HG03460 (cell line): ENCODE data around the gene ATP6V1E1.
"Not testable (repeated sequence)": the region's sequence is repeated elsewhere in the genome, so short reads cannot be mapped to it uniquely, and the experiment has no call there.

ENCODE experiments used
- ATAC-seq: cut with Tn5 transposase; IDR thresholded peaks from one replicate; pipeline ENCODE4 v1.9.1; 2021; ENCODE audit not compliant: unreplicated experiment

The ATP6V1E1 gene

DNA sequence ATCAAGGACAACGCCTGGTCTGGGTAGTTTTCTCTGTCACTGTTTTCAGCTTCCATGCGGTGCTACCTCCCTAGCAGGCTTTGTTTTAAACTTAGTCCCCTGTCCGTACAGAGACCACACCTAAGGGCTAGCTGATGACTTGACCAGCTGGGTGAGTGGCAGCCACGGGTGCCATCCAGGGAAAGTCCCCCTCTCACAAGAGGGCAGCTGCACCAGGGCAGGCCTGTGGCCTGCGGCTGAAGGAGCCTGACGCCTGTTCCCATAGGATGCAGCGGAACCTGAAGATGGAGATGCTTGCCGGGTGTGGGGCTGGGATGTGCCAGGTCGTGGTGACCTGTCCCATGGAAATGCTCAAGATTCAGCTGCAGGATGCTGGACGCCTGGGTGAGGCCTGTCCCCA is 45.4 kb downstream of the ATP6V1E1 start:
- no peak for ATAC-seq

DNA sequence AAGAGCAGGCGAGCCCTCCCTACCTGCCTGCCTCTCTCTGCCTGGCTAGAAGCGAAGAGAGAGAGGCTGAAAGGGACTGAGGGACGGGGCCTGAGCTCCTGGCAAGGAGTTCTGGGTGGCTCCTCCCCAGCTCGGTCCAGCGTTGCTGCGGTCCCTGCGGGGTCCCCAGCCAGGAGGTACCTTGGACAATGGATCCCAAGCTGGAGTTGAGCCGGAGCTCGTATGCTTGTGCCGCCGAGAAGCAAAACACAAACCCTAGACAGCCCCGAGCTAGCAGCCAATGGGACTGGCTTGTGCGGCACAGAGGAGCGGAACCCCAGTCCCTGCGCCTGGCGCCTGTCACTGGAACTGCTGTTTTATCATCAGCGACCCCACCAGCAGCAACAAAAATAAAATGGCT is 46.9 kb downstream of the ATP6V1E1 start:
- no peak for ATAC-seq

DNA sequence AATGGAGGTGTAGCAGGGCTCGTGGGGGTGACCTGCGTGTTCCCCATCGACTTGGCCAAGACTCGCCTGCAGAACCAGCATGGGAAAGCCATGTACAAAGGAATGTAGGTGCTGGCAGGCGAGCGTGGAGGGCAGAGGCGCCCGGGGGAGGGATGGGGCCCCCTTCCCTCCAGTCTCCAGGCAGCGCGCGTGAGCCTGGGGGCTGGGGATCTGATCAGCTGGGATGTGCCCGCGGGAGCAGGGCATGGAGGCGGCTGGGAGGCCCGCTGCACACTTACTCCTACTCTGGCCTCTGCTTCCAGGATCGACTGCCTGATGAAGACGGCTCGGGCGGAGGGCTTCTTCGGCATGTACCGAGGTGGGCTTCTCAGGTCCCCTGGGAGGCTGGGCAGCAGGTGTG is 47.5 kb downstream of the ATP6V1E1 start:
- no peak for ATAC-seq

DNA sequence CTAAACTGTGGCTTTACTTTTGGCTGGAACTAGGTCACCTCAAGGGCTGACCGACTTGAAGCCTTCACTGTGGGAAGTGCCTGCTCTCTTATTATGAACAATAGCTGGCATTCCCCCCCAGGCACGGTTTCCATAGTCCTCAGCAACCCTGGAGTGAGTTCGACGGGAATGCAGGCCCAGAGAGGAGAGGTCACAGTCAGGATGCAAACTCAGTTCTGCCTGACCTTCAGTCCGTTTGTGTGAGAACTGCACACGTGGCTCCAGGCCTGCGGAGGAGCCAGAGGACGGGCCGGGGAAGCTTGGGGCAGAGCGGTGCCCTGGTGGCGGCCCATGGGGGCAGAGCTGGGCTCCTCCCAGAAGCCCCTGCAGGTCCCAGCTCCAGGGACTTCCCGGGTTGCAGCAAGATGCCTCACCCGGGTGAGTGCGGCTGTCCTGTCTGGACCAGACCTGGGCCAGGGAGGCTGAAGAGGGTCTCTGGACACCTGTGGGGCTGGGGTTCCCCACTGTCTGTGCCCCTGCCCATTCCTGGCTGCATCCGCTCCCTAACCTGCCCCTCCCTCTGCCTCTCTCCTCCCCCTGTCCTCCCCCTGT is 48.0 kb downstream of the ATP6V1E1 start:
- no peak for ATAC-seq

DNA sequence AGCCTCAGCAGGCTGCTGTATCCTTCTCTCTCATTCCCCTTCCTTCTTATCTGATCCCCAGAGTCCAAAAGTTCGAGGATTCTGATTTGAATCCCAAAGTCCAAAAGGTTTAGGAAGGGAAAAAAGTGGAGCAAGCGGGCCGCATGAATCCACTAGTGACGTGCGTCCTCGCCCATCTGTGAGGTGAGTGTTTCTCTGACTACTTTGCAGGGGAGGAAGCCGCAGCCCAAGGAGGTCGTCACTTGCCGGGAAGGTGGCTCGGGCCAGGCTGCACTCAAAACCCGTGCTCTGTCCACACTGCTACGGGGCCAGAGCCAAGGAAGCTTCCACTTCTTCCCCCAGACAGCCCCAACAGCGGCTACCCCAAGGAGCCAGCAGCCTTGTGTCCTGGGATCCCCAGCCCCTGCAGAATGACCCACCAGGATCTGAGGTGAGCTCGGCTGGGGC is 49.0 kb downstream of the ATP6V1E1 start:
- ATAC-seq, result no peak

DNA sequence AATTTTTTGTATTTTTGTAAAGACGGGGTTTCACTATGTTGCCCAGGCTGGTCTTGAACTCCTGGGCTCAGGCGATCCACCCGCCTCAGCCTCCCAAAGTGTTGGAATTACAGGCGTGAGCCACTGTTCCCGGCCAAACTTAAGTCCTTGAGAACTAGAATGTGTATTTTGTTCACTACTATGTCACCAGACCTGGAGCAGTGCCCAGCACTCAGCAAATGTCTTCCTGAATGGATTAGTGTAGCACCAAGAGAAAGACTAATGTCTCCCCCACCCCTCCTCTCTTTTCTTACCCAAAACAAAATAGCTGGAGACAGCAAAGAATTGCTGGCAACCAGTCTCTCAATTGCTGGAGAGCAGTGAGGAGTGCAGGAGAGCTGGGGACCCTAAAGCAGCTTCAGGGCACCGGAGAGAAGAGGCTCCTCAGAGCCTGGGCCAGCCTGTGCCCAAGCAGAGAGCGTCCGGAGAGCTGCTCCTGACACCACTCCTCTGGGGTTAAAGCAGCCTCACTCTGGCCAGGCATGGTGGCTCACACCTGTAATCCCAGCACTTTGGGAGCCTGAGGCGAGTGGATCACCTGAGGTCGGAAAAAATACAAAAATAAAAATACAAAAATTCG is 50.3 kb downstream of the ATP6V1E1 start:
- ATAC-seq, result no peak

DNA sequence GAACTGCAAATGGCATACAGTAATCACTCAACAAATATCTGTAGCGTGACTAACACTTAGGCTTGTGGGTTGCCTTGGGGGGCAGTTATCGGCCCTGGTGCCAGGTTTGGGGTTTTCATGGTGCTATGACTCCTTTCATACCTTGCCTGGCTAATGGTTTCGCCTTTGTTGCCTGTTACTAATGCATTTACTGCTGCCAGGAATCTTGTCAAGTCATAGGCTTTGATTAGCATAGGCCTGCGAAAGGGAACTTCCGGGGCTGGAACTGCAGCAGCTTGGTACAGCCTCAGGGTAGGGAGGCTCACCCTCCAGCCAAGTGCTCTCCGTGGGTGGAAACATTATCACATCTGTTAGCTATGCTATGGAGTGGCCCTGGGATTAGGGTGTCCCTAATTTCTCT is 52.1 kb downstream of the ATP6V1E1 start:
- no peak for ATAC-seq

DNA sequence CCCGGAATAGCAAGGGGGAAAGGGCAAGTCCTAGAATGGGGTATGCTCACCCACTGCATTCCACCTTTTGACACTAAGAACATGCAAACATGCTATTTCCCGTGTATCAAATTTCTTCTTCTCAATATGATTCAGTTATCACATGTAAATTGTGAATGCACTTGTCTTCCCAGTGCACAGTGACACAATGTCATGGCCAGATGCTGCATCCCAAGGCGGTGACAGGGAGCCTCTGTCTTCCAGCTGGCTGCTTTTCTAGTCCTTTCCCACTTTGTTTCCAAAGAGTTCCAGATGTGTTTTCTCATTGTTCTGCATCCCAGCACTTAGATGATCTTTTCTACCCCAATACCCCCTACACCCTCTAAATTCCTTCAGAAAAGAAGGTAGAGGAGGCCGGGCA is 52.9 kb downstream of the ATP6V1E1 start:
- no peak for ATAC-seq

DNA sequence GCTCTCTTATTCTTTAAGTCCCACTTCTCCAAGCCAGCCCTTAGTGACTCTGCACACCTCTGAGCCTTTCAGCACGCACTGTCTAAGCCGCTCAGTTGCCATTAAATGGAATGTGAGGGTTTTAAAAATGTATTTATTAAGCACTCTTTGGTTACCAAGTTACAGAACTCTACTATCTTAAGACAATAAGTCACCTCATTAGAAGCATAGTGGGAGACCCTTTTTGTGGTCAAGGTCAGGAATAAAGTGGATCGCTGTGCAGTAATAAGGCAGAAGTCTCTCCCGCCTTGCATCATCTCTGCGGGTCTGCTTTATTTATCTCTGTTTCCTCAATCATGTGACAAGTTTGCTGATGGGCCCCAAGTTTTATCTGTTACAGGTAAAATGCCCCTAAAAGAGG is 53.4 kb downstream of the ATP6V1E1 start:
- ATAC-seq, result no peak

DNA sequence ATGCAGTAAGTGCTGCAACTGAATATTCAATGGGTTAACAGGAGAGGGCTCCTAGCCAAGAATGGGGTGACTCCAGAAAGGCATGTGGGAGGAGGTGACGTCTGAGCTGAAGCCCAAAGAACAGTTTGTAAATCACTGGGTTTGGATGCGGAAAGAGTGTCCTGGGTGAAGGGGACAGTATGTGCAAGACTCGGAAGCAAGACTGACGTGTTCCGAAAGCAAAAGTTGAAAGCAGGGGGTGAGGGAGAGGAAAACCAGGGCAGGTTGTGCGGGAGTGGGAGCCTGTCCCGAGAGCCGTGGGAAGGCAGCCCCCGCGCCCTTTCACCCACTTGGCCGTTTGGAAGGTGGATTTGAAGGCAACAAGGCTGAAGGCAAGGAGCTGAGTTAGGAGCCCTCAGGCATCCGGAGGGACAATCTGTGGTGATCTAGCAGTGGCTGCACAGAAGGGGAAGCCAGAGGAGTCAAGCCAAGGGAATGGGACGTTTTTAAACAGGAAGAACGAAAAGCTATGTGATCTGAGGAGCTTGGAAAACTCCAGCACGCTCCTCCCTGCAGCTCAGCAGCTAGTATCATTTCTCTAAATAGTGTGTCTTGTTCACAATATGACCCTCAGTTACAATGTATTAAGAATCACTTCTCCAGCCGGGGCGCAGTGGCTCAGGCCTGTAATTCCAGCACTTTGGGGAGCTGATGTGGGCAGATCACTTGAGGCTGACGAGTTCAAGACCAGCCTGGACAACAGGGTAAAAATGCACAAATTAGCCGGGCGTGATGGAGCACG is 57.5 kb downstream of the ATP6V1E1 start:
- ATAC-seq, result no peak

DNA sequence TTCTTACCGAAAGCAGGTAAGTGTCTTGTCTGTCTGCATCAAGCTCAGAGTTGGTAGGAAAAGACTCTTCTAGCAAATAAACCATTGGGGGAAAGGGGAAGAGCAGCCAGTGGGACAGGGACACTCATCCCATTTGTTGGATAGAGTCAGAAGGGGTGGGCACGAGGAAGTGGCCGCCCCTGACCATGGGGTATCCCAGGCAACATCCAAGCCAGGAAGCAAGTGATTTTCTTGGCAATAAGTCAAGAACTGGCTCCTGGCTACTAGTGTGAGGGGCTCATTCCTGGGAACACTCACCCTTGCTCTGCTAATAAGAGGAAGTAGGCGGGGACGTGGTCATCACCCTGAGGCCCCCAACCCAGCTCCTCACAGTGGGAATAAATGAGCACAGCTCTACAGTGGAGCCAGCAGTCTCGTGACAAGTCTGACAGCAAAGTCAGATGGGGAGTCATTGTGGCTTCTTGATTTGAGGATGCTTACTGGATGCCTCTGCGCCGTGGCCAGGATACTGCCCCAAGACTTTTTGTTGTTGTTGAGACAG is 58.5 kb downstream of the ATP6V1E1 start:
- no peak for ATAC-seq

DNA sequence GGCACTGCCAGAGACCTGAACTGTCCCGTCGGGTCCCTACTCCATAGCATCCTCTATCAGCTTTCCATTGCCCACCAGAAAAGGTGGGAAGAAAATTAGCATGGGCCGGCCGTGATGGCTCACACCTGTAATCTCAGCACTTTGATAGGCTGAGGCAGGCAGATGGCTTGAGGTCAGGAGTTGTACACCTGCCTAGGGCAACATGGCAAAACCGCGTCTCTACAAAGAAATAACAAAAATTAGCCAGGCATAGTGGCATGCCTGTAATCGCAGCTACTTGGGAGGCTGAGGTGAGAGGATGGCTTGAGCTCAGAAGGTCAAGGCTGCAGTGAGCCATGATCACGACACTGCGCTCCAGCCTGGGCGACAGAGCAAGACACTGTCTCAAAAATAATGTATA is 61.8 kb downstream of the ATP6V1E1 start:
- no peak for ATAC-seq

DNA sequence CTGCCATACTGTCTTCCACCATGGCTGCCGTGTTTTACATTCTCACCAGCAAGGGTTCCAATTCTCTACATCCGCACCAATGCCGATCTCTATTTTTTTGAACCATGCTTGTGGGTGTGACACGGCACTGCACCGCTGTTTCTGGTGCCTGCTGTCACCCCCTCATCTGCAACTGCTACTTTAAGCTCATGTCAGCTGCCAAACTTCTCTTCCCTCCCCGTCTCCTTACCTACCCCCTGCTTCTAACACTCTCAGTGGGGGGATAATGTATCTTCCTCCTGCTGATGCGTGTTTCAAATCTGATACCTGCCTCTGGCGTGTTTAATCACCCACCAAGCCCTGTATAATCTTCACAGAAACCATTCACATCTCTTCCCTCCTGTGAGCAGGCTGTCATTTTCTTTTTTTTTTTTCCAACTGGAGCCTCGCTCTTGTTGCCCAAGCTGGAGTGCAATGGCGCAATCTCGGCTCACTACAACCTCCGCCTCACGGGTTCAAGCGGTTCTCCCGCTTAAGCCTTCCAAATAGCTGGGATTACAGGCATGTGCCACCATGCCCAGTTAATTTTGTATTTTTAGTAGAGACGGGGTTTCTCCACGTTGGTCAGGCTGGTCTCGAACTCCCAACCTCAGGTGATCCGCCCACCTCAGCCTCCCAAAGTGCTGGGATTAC is 62.4 kb downstream of the ATP6V1E1 start:
- not testable (repeated sequence) for ATAC-seq

DNA sequence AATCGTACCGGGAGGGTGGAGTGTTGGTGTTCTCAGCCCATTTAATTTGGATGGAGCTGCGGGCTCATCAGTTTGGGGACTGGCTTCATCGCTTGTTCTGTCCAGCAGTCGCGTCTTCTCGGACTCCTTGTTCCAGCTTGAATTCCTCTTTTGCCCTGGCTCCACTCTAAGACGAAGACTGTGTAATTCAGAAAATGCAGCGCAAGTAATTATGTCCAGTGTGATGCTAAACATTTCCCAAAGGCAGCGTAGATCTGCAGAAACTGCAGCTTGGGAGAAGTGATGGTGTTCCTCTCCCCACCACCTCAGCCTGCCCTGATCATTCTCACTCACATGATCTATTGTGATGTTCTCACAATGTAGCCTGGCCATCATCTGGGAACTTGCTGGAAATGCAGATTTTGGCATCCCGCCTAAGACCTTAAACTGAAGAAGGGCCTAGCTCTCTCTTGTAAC is 64.6 kb downstream of the ATP6V1E1 start:
- no peak for ATAC-seq

DNA sequence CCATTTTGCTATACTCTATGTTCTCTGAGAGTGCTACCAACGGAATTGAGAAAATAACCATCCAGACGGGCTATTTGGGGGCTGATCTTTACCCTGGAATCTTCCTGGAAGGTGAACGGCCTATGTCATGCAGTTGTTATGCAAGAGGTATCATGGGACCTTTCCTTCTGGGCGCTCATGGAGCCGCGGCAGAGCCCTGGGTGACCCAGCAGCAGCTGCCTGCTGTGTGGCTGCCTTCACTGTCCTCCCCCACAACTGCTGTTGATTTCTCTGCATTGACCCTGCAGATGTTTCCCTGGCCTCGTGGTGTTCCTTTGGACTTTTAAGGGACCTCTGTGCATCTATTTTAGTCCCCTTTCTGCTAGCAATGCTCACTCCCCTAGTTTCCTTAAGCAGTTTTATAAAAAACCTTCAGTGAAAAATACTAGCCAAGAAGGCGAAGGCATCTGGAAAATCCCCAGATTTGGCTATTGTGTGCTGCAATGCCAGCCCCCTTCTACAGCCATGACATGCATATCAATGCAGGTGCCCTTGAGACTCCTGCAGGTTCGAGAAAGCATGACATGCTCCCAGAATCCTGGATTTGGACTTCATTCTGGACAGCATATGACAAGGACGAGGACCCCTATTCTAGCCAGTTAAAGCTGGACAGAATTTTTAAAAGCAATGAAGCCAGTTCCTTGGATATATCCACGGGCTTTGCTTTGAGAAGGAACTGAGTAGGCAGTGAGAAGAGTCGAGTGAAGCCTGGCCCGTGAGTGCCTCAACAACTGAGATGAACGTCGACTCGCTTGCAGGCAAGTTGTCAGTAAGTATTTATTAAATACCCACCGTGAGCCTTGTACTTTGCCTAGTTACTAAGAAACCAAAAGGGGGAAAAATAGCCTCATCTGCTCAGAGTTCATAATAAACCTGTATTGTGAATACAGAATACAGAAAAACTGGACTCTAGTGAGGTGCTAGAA is 65.4 kb downstream of the ATP6V1E1 start, which contains the start of gene SLC25A18:
Gene SLC25A18, plus strand, starts transcription at position 593 of the 965 bp plus-strand sequence. CDS start 16,447 bp downstream, outside the sequence.
- ATAC-seq, result no peak

DNA sequence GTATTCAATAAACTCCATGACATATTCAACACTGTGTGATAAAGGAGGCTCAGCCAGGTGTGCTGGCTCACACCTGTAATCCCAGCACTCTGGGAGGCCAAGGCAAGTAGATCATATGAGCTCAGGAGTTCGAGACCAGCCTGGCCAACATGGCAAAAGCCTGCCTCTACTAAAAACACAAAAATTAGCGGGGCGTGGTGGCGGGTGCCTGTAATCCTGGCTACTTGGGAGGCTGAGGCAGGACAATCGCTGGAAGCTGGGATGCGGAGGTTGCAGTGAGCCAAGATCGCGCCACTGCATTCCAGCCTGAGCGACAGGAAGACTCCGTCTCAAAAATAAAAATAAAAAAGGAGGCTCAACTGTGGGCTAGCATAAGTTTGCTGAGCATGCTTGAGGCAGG is 69.4 kb downstream of the ATP6V1E1 start:
- no peak for ATAC-seq

DNA sequence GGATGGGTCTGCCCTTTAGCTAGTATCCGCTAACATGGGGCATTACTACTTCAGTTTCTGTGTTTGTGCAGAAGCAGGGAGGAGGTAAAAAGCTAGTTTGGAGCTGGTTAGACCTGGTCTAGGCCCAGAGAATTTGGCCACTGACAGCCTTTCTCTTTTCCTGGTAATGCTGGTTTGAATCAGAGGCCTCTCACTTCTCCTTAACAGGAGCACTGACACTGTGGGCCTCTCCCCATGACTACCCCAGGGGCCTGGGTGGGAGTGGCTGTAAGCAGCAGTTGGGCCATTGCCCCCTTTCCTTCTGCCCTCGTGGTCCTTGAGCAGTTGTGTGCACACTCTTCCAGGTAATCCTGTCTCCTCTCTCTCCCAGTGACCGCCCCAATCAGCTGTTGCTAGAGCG is 73.7 kb downstream of the ATP6V1E1 start:
- ATAC-seq, result no peak

DNA sequence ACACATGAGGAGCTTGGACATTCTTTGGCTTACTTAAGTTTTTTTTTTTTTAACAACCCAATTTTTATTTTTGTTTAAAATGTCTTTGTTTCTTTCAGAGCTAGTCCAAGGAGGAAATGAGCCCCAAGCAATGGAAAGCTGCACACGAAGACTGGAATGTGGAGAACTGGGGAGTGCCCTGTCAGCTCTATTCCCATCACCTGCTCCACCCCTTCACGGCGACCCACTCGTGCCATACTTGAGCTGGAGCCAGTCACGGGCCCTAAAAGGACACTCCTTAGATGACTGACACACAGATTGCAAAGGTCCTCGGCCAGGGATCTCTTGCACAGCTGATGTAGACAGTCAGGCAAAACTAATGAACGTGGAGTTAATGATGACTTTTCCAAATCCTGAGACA is 75.8 kb downstream of the ATP6V1E1 start:
- no peak for ATAC-seq

DNA sequence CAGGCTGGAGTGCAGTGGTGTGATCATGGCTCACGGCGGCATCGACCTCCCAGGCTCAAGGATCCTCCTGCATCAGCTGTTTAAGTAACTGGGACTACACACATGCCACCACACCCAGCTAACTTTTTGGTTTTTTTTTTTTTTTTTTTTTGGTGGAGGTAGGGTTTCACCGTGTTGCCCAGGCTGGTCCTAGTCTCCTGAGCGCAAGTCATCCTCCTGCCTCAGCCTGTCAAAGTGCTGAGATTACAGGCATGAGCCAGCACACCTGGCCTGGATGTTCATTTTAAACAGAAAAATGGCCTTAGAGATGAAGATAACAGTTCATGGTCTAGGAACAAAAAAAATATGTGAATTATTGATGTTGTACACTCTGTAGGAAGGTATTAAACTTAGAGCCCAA is 78.9 kb downstream of the ATP6V1E1 start:
- ATAC-seq, result no peak

DNA sequence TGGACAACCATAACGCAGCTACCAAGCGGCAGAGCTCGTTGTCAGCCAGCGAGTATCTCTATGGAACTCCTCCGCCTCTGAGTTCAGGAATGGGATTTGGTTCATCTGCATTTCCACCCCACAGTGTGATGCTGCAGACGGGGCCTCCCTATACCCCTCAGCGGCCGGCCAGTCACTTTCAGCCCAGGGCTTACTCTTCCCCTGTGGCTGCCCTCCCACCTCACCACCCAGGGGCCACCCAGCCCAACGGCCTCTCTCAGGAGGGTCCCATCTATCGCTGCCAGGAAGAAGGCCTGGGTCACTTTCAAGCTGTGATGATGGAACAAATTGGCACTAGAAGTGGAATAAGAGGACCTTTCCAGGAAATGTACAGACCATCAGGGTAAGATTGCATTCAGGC is 79.4 kb downstream of the ATP6V1E1 start:
- ATAC-seq, result no peak
